ENCODE measurements around the gene CDYL.

DNA sequence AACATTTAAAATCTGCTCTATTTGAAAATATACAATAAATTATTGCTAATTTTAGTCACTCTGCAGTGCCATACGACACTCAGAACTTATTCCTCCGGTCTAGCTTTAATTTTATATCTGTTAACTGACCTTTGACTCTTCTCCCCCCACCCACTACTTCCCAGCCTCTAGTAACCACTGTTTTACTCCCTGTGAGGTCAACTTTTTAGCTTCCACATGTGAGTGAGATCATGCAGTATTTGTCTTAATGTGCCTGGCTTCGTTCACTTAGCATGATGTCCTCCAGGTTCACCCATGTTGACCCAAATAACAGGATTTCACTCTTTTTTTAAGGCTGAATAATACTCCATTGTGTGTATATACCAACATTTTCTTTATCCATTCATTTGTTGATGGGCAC lies 146.9 kb downstream of the CDYL start:
- TF ChIP-seq CTCF (IDR thresholded peaks at IDR 0.05 in 4 of 5, conservative IDR thresholded peaks at IDR 0.05 in 1 of 5), result no peak
- no peak for TF ChIP-seq POLR2A (IDR thresholded peaks at IDR 0.05)

Data from gastrocnemius medialis (tissue), 4 donors.